HG02943 (cell line): ENCODE data around the gene RPRML.
"Not testable (repeated sequence)": the region's sequence is repeated elsewhere in the genome, so short reads cannot be mapped to it uniquely, and the experiment has no call there.

Experiments
- ATAC-seq: cut with Tn5 transposase; IDR thresholded peaks from one replicate; pipeline ENCODE4 v1.9.1; 2021; ENCODE audit warnings: mild to moderate bottlenecking, low read depth, moderate library complexity; ENCODE audit not compliant: unreplicated experiment

RPRML gene

DNA sequence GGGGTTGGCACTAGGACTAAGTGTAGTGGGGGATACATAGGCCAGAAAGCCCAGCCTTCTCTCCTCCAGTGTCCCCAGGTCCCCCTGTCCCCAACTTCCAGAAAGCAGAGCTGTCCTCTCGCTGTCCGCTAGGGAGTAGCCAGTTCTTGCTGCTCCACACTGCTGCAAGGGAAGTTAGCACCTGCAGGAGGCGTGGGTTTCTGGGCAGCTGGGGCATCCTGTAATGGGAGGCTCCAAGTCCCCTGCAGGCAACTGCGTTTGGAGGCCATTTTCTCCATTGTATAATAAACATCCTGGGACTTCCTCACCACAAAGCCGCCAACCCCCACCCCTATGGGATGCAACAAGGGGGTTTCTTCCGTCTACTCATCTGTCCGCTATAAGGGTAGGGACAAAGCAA, 1.7 kb downstream of the RPRML start:
- no peak for ATAC-seq

DNA sequence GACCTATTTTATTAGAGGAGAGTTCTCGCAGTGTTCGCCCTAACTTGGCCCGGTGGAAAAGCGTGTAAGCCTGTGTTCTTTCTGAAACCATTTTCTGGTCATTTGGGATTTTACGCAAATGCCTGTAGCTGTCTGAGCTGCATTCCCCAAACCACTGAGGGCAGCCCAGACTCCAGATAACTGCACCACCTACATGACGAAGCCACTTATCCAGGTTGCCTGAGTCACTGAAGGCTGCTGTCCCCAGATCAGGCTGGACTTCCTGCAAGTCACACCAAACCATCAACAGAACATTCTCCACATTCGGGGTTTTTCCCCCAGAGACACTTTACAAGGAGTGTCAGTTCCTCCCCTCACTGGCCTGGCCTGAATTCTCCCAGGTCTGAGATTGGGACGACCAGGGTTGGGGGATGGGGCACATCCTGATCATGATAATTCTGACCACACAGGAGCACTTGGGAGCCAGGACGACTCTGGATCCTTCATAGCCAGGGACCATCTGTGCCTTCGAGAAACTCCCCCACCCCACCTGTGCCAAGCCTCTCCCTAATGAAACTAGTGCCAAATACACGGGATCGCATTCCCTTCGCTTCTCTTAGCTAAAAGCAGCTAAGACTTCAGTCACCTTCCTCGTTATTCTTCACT, 2.3 kb downstream of the RPRML start:
- no peak for ATAC-seq

DNA sequence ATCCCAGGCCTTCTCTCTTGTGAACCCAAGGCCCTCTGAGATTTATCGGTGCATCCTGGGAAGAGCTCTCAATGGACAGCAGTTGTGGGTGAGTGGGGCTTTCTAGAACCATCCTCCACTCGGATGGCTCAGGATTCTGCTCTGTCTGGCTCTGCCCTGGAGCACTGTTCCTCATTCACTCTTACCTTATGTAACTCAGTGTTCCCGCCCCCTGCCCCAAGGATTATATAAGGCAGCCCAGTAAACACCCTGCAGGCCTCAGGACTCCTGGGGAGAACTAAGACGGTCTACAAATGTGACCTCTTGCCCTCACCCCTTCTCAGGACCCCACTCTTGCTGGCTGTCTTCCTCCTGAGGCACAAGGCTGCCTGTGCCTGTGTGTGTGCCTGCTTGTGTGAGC, 3.8 kb downstream of the RPRML start:
- no peak for ATAC-seq

DNA sequence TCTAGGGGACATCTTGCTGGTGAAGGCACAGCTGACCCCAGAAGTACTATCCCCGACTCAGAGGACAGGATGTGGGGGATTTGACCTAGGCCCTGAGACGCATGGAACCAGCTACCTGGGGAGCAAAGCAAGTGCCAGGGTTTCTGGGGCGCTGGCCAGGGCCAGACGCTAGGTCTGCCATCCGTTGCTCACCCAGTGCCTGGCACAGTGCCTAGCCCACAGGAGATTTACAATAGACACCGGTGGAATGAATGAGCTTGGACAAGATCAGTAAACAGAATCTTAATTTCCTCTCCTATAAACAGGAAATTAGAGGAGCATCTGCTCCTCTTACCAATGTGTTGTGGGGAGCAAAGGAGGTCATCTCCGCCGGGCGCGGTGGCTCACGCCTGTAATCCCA, 5.0 kb downstream of the RPRML start:
- ATAC-seq, result no peak

DNA sequence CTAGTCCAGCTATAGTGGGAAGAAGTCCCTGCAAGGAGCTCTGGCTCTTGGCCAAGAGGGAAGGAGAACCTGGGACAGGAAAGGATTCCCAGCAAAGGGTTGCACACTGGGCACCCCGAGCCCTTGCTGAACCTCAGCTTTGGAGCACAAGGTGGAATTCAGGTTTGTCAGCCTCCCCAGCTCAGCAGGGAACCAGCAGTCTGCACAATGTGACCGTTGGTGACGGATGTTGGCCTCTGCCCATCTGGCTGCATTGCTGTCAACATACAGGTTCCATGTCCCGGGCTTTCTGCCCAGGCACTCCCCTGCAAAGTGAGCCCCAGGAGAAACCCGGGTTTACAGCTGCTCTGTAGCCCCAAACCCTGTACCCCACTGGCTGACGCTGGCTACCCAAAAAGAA, 6.7 kb downstream of the RPRML start:
- no peak for ATAC-seq

DNA sequence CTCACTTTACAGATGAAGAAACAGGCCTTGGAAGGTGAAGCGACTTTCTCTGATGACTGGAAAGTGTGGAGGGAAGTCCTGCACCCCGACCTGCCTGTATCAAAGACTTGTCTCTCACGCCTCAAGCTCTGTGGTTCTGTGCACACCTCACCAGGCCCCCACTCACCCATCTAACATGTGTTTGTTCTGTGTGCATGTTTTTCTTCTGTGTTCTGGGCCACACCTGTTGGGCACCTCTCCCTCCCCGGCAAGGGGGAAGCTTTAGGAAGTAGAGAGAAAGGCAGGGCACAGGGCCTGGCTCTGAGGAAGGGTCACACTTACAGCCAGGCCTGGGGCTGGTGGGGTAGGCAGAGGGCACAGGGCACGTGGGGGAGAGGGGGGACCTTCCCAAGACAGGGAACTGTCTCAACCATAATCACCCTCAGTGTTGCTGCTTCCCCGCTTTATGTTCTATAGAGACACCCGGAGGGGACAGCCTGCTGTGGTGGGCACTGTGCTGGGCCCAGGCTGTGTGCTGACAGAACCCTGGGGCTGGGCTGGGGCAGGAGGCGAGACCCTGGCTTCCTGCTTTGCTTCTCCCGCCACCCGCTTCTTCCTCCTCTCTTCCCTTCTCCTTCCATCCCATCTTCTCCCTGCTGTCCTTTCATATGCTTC, 7.3 kb downstream of the RPRML start:
- ATAC-seq, result no peak

DNA sequence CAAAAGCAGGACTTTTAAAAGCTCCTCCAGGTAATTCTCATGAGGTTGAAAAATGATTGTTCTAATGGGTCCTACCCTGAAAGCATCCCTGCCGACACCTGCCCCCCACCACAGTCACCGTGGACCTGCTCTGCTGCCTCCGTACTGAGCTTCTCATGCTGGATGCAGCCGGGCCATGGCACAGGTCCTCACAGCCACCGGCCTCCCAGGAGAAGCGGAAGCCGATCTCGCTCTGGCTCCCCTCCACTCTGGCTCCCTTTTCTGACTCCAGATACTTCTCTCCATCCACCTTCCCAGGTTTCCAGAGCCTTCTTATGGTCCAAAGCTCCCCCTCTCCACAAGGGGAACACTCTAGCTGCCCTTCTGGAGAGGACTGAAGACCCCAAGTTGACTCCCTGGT, 10.2 kb downstream of the RPRML start:
- no peak for ATAC-seq

DNA sequence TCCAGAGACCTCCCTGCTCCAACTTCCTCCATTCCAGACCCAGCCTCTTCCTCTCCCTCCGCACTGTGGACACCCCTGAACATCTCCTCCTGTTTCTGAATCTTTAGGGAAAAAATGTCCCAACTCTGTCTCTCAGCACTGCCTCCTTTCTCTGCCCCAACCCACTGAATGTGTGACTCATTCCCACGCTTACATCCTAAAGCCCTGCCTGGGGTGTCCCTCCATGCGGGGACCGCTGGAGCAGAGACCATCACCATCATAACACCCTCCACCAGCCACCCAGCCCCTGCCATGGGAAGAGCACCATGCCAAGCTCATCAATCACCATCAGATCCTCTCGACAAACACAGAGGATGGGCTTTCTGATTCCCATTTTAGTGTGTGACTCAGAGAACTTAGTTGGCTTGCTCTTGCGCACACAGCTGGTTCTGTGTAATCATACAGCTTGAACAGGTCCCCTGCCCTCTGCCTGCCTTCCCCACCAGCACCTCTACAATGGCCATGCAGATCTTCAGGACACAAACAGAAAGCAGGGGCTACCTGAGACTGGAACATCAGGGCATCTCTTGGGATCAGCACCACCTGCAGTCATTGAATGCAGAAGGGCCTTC, 10.7 kb downstream of the RPRML start:
- ATAC-seq, result no peak

DNA sequence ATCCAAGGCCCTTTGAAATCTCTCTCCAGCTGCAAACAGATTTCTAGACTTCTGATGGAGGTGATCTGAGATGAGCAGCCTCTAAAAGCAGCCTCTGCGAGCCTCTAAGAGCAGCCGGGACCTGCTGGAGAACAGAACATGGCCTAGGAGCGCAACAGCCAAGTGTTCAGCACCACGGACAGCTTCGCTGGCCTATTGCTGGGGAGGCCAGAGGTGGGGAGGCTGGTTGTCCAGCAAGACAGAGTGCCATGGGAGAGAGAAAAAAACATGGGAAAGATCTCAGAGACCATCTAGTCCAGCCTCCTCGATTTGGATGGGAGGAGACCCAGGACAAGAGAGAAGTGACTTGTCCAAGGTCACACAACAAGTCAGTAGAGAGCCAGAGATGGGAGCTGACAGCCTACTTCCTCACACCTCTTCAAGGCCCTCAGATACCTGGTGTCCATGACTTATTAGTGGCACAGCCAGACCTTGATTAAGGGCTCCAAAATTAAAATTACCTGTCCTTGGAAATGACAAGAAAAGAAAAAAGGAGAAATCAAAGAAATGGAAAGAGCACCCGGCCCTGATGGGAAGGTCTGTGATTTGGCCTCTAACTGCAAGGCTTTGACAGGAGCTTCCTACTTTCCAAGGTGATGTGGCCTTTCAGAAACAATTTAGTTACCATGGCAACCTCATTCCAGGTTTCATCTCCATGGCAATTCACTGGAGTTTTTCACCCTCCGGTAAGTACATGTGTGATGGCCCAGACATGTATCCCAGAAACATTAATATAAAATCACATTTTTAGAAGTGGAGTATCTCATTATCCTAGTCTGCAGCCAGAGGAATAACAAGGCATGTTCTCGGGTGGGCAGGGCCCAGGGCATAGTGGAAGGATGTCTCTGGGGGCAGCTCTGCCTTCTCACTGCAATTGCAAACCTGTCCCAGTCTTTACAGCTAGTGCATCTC, 14.5 kb downstream of the RPRML start:
- no peak for ATAC-seq

DNA sequence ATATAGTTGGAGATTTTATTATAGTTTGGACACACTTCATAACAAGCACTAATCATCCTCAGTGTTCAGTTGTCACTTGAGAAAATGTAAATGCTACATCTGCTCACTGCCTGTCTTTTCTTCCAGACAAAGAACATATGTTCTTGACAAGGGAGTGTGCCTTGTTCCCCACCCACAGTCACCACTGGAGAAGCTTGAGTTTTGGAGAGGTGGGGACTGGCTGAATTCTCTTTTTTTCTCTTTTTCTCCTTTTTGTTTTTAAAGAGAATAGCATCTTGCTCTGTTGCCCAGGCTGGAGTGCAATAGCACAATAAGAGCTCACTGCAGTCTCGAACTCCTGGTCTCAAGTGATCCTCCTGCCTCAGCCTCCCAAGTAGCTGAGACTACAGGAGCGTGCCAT, 15.5 kb downstream of the RPRML start:
- ATAC-seq, result no peak

DNA sequence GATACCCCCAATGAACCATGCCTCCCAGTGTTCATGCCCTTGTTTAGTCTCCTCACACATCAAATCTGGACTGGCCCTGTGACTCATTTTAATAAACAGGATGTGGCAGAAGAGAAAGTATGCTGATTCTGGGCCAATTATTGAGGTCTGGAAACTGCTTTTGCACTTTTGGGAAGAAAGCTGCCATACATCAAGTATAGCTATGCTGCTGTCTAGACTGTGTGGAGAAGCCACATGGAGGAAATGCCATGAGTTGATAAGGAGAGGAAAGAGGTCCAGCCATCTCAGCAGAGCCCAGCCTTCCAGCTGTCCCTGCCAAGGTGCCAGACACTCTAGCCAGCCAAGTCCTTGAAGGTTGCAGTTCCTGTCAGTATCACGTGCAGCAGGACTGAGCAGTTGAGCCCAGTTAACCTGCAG, 16.7 kb downstream of the RPRML start:
- ATAC-seq, result no peak

DNA sequence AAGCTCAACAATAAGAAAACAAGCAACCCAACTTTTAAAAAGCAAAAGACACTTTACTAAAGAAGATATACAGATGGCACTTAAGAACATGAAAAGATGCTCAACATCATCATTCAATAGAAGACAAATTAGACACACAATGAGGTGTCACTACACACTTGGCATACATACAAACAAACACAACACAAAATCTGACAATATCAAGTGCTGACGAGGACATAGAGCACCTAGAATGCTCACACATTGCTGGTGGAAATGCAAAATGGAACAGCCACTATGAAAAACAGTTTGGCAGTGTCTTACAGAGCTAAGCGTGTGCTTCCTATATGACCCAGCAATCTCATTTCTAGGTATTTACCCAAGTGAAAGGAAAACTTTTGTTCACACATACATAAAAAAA, 18.9 kb downstream of the RPRML start:
- no peak for ATAC-seq

DNA sequence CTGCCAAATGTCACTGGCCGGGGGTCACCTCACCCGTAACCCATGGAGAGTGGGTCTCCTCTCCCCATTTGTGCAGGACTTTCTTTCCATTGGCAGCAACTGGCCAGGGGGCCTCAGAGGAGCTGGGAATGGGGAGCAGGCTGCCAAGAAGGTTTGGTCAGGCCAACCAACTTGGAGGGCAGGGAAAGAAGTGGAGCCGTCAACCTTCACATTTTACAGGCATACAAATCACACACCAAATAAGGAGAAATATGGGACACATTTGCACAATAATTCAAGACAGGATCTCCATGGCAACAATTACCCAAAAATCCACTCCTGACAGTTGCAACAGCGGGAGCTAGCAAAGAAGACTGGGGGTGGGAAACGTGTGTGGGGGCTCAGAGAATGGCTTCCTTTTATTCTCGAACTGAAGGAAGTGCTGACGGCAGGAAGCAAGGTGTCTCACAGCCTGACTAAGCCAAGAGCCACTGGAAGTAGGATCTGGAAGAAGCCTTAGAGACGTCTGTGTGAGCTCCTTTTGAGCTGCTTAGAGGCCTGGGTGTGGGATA, 20.9 kb downstream of the RPRML start:
- no peak for ATAC-seq

DNA sequence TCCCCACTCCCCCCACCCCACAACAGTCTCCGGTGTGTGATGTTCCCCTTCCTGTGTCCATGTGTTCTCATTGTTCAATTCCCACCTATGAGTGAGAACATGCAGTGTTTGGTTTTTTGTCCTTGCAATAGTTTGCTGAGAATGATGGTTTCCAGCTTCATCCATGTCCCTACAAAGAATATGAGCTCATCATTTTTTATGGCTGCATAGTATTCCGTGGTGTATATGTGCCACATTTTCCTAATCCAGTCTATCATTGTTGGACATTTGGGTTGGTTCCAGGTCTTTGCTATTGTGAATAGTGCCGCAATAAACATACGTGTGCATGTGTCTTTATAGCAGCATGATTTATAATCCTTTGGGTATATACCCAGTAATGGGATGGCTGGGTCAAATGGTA, 25.9 kb downstream of the RPRML start:
- not testable (repeated sequence) for ATAC-seq

DNA sequence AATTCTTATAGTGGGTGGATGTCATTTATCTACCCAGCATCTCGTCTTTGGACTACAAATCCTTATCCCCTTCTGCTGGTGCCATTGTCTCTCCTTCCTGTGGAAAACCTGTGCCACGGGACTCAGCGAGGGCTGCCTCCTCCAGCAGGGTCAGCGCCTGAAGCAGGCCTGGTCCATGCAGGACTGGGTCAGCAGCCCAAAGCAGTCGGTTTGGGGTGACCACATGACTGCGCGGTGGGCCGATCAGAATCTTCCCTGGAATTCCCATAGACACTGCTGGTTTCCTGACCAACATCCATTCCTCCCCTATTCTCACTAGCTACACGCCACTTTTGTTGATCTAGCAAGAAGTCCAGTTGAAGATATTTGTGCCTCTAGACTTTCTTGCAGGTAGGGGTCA, 26.9 kb downstream of the RPRML start:
- ATAC-seq, result no peak

DNA sequence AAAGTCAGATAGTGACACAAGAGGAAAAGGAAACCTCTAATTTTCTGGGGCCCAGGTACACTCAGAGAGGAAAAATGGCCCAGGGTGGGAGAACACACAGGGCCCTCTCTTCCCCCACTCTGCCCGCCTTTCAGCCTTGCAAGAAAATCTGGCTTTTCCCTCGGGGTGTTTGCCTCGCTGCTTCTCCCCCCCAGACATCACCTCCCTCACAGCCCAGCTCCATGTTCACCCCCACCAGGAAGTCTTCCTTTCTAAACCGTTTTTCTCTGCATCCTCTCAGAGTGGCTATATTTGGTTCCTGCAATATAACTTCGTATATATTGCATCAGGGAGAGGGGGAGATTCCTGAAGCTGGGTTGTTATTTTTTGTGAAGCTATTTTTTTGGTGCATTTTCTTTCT, 27.3 kb downstream of the RPRML start:
- ATAC-seq, result no peak

DNA sequence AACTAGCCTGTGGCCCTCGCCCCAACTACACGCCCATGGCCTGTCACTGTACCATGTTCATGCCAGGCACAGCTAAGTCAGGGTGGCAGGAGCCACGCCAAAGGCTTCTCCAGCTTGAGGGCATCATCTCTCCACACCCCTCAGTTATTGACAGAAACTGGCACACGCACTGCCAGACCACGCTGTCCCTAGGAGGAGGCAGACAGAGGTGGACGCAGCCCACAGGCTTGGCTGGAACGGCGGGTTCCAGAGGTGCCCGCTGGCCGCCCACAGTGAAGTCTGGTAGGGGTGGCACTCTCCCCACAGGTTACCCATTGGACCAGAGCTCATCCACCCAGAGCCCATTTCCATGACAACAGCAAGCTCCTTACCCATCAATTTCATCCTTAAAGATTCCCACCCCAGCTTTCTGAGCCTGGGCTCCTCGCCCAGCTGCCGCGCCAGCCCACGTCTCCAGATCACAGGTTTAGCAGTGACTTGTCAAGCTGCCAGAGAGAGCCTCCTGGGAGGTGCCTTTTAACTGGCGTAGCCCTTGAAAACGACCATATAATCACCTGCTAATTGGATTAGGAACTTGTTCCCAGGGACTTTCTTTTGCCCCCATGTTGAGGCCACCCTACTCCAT, 27.9 kb downstream of the RPRML start:
- ATAC-seq, result no peak

DNA sequence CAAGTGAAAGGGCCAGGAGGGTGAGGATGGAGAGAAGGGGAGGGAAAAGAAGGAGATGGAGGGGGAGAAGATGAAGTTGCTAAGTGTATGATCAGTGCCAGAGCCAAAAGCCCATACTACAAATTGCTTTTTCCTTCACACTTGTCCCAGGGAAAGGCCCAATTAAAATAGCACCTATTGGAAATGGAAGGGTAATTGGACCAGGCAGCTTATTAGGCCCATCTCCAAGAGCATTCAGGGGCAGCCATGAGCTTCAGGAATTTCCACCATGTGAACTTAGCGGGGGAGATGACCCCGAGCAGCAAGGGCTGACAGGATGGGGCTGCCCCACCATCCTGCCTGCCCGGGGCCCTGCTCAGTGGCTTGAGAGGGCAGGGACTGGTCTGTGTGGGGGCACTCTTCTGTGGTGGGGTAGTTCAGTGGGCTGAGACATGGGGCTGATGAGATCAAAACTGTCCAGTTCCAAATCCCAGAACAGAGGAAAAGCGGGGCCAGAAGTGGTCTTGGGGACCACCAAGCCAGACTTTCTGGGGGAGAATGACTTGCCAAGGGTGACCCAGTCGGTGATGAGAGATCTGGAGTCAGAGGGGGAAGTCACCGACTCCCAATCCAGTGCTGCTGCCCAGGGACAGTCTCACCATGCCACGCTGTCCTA, 28.6 kb downstream of the RPRML start:
- ATAC-seq, result no peak

DNA sequence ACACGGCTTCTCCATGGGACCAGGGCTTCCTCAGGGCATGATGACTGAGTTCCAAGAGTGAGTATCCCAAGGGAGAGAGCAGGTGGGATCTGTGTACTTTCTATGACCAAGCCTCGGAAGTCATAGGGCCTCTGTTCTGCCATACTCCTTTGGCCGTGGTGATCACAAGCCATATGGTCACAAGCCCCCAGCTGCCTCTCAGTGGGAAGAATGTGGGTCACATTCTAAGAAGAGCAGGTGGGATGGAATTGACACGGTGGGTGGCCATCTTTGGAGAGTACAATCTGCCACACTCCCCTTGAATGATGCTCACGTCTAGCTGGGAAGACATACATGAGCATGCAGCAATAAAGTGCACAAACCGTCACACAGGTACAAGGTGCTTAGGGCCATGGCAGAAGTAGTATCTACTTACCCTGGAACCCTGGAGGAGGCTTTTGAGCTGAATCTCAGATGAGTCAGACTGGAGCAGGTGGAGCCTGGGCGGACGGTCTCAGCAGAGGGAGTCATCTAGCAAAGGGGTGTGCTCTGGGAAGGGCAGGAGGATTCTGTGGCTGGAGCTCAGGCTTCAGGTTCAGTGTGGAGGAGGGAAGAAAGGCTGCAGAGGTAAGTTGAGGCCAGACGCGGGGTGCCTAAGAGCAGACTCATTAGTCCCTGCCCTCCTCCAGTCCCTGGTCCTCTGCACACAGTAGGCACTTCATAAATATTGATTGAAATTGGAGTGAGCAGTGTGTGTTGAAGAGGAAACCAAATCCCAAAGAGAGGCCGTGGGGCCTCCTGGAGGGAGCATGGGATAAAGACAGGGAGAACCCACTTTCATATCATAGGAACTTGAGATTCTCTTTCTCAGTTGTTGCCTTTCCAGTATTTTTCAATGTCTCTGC, 29.5 kb downstream of the RPRML start:
- no peak for ATAC-seq
